Mucosa of gallbladder (tissue), 1 donor: ENCODE measurements around the gene MAPKBP1. TPM values are rescaled to one million over a fixed set of nuclear protein-coding genes. Genes with fewer than 3 reads are reported as not detected.

Experiments
- DNase-seq: peaks from one replicate; pipeline ENCODE4 v3.0.0-alpha.2; 2020; ENCODE audit warnings: low spot score
- total RNA-seq: library from RNA; stranded (reverse); gene quantifications from one replicate; pipeline ENCODE4 v1.2.1, GENCODE V29; 2021
- donor health status: DM: no; HTN: no; CAD: no.

Gene MAPKBP1
- total RNA-seq, 1 donor from 2014 or later, result 27.0 TPM

GRCh38 chr15:41782371-41783282 is 8.3 kb downstream of the MAPKBP1 start:
- no peak for DNase-seq

- no peak for DNase-seq
Measured at GRCh38 chr15:41783296-41783695, 9.0 kb downstream of the MAPKBP1 start.

GRCh38 chr15:41788262-41788661 is 14.0 kb downstream of the MAPKBP1 start:
- no peak for DNase-seq

GRCh38 chr15:41789236-41789635 is 15.0 kb downstream of the MAPKBP1 start:
- DNase-seq, result no peak

DNA sequence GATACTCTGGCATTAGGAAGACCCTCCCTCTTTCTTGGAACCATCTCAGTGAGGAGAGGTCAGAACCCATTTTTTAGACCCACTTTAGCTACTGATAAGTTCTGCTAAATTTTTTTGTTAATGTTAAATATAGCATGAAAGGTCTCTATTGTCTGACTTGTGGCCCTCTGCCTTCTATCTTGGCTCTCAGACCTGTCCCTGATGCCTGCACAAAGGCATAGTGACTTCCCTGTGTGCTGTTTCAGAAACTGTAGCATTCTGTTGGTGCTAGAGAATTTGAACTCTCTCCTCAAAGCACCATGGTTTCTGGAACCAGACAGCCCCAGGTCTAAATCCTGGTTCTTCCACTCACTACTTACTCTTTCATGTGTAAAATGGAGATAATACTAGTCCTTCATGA is 15.4 kb downstream of the MAPKBP1 start:
- no peak for DNase-seq

DNA sequence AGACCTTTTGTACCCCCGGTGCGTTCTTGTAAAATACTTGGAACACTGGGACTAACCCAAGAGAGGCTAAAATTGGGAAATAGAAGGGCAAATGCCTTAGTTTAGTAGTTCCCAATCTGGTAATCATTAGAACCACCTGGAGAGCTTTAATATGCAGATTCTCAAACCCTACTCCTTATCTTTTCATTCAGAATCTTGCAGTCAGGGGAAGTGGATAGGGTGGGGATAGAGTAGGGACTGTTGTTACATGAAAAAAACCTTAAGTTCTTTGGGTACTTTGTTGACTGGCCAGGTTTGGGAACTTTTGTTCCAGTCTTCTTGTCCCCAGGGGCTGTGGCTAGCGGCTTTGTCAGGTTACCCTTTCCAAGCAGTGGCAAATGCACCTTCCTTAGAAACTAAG is 15.9 kb downstream of the MAPKBP1 start:
- no peak for DNase-seq

DNA sequence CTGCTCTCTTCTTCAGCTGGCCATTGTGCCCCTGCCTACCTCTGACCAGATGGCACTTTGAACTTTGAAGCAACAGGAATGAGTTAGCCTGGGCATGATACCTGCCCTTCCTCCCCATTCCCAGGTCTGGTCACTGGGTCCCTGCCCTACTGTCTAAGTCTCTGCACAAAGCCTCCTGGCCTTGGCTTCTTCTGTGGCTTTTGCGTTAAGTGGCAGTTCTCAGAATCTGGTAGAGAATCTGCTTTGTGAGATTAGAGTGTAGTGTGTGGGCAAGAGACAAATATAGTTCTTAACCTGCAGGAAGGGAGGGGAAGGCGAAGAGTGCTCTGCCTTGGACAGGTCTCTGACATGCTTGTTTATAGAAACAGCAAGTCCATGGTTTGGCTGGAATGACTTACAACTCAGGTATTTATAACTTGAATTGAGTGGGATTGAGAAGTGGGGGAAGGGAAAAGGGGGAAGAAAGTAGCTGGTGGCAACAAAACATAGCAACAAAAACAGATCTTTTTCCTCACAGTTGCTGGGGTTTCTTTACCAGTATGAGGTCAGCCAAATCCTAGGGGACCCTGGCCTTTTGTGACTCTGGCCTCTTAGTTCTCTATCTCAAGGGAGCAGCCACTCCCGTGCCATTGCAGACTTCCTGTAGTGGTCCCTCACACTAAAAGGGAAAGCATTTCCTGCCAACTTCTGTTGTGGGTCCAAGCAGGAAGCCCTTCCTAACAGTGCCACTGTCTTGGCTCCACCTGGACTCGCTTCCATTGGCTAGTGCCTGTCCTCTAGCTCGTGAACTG is 16.7 kb downstream of the MAPKBP1 start:
- no peak for DNase-seq

GRCh38 chr15:41791547-41791937 is 17.3 kb downstream of the MAPKBP1 start:
- DNase-seq, result no peak

DNA sequence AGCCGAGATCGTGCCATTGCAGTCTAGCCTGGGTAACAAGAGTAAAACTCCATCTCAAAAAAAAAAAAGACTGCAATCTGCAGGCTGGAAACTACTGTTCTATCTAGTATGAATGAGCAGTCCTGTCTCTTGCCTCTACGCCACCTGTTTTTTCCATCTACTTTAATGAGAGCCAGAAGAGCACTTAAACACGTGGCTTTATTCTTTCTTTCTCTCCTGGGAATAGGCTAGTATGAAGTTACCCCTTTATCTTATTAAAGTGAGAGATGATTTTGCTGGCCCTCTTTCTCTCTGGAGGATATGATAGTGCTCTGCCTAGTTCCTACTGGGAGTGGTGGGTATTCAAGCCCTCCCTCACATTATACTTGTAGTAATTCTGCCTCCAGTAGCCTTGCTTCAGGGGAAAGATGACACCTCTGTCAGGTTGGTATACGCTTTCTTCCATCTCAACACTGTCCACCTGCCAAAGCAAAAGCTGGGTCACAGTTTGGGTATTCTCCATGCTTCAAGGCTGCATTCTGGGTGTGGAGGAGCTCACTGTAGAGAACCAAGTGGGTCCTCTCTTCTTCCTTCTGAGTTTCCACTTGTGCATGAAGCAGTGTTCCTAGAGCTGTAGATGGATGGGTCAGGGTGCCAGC is 17.8 kb downstream of the MAPKBP1 start:
- no peak for DNase-seq

GRCh38 chr15:41794081-41794480 is 19.8 kb downstream of the MAPKBP1 start:
- no peak for DNase-seq

DNA sequence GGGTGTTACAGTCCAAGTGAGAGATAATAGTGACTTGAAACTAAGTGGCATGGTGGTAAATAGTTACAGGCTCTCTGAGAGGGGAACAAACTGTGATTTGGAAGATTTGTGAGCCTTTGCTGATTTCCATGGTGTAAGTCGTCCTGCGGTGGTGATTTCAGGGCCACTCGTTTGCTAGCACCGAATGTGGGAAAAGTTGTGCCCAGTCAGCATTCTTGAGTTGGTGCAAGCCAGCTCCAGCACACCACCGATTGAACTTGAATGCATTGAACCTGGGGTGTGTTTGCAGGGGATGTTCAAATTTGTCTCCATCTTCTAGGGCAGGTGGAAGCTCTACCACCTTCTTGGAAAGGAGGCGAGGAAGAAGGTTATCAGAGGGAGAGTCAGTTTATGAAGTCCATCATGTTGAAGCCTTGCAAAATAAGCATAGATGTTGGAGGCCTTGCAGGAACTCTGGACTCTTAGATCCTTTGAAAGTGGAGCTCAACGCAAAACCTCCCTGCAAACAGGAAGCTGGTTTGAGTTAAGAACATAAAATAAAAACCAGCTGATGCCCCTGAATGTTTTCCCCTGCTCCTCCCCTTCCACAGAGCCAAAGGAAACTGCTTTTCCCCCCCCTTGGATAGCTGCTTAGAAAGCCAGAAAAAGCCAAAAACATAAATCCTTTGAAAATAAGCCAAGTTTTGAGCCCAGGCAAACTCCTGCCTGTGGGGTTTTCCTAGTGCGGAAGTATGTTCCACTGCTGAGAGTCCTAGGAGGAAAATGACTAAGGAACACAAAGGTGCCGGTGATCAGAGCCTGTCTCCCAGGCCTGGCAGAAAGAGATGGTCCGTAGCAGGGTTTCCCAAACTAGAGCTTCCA is 21.9 kb downstream of the MAPKBP1 start:
- no peak for DNase-seq

DNA sequence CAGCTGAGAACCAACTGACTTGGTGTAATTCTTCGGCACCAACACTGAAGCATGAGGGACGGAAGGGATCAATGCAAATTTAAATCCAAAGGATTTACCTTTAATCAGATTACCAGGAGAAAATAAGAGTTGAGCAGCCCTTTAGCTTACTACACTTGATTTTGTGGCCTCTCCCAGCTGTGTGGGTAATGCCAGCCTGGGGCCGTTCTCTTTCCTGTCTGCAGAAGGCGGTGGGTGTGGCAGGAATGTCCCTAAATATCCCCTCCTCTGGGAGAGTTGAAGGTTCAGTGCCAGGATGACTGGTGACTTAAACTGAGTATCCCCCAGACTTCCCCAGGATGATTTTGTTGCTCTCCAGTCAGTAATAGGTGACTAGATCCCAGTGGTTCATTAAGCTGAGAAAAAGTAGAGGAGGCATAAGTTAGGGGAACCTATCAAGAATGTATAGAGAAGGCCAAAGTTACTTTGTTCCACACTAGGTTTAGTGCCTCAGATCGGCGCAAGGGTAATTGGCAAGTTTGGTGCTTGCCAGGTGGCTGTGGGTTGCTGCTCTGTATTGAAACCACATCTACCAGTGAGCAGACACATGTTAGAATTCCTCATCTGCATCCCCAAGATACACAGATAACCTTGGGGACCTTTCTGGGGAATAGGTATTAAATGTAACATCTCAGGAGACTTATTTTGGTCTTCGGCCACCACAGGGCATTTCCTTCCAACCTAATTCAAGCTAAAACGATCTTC is 23.1 kb downstream of the MAPKBP1 start:
- DNase-seq, result no peak

DNA sequence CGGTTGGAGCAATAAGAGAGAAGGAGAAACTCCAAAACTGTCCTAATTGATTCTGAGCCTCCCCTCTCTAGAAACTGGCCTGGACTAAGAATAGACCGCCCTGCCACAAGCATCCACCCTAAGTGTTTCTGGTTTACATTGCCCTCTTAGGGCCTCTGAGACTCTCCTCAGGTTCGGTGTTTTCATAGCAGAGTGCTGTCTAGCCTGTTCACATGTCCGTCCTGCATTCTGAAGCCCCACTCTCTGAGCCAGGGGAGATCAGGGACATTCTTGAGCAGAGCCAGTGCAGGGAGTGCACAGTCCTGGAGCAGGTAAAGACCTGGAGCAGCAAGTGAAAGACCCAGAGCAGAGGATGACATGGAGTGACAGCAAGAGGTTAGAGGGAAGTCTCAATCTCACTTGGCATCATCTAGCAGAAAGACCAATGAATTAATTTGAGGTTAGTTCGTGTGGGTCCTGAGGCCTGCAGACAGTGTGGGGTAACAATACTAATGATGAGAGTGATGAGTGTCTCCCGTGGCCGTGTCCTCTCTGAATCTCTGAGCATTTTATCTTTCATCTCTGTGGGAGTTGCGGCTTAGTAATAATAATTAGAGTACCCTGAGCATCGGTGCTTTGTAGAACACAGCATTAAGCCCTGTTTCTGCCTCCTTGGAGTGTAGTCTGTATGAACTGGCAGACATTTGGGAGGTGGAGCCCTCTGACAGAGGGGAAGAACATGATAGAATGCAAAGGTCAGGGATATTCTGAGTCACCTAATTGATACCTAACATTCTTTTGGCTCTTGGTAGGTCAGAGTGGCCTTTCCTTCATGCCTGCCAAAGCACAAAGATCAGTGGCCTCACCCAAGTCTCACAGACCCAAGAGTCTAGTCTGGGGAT is 24.6 kb downstream of the MAPKBP1 start:
- DNase-seq, result no peak

GRCh38 chr15:41799488-41799805 is 25.2 kb downstream of the MAPKBP1 start:
- no peak for DNase-seq

GRCh38 chr15:41801185-41801584 is 26.9 kb downstream of the MAPKBP1 start:
- no peak for DNase-seq

DNA sequence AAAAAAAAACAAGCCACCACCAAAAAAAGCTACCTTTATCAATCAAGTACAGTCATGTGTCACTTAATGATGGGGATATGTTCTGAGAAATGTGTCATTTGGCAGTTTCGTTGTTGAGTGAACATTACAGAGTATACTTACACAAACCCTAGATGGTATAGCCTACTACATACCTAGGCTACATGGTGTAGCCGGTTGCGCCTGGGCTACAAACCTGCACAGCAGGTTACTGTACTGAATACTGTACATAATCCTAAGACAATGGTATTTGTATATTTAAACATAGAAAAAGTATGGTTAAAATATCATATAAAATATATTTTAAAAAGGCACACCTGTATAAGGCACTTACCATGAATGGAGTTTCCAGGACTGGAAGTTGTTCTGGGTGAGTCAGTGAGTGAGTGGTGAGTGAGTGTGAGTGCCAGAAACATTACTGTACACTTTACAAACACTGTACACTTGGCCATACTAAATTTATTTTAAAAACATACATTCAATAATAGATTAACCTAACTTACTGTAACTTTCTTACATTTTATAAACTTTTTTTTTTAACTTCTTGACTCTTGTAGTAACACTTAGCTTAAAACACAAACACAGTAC is 27.7 kb downstream of the MAPKBP1 start:
- DNase-seq, result no peak

GRCh38 chr15:41804361-41804760 is 30.1 kb downstream of the MAPKBP1 start:
- no peak for DNase-seq

GRCh38 chr15:41804916-41805666 is 30.8 kb downstream of the MAPKBP1 start:
- DNase-seq, result no peak

DNA sequence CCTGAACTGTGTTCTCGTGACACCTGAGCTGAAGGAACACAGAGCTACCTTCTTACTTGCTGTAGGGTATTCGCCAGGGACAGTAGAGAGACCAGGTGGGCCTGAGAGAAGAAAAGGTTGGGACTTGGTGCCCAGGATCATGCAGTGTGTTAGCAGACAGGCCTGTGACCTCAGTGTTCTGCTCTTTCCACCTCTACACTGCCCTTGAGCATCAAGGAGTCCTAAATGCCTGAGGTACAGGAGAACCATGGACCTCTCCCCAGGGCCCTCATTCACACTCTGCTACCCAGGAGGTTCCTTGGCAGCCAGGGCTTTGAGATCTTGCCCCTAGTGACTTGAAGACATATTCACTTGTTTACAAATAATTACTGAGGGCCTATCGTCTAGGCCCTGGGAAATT is 31.4 kb downstream of the MAPKBP1 start:
- no peak for DNase-seq
